Neural progenitor cell (in vitro differentiated cells): ENCODE measurements around the gene OAS3. TPM values are rescaled to one million over a fixed set of nuclear protein-coding genes. Genes with fewer than 3 reads are reported as not detected.

ENCODE experiments used
- DNase-seq: peaks from one replicate; pipeline ENCODE4 v3.0.0-alpha.2; 2016; ENCODE audit warnings: low spot score
- H2AFZ ChIP-seq: fragments of 200-600 bp; sonication (generic); replicated peaks from 2 replicates; pipeline ENCODE4 v1.6.1; 2016; ENCODE audit warnings: antibody characterized with exemption
- H3F3A ChIP-seq: fragments of 200-600 bp; sonication (generic); 2 replicates; pipeline ENCODE4 v1.6.1; 2016; ENCODE audit warnings: antibody characterized with exemption, low read depth
- H3K27ac ChIP-seq: fragments of 200-600 bp; sonication (generic); 2 replicates; pipeline ENCODE4 v1.5.1; 2016; ENCODE audit warnings: mild to moderate bottlenecking
- H3K27me3 ChIP-seq: fragments of 200-600 bp; sonication (generic); 2 replicates; pipeline ENCODE4 v1.6.1; 2016; ENCODE audit warnings: mild to moderate bottlenecking, moderate library complexity
- H3K36me3 ChIP-seq: fragments of 200-600 bp; sonication (generic); 2 replicates; pipeline ENCODE4 v1.5.1; 2016
- H3K4me1 ChIP-seq: fragments of 200-600 bp; sonication (generic); 2 replicates; pipeline ENCODE4 v1.6.1; 2016; ENCODE audit warnings: mixed run types
- H3K4me2 ChIP-seq: fragments of 200-600 bp; sonication (generic); 2 replicates; pipeline ENCODE4 v1.6.1; 2016
- H3K4me3 ChIP-seq: fragments of 200-600 bp; sonication (generic); 2 replicates; pipeline ENCODE4 v1.5.1; 2016
- H3K79me2 ChIP-seq: fragments of 200-600 bp; sonication (generic); 2 replicates; pipeline ENCODE4 v1.6.1; 2016; ENCODE audit warnings: low read depth
- H3K9ac ChIP-seq: fragments of 200-600 bp; sonication (generic); 2 replicates; pipeline ENCODE4 v1.6.1; 2016
- H3K9me3 ChIP-seq: fragments of 200-600 bp; sonication (generic); 2 replicates; pipeline ENCODE4 v1.5.1; 2016; ENCODE audit warnings: low read depth
- H4K20me1 ChIP-seq: fragments of 200-600 bp; sonication (generic); 2 replicates; pipeline ENCODE4 v1.6.1; 2016; ENCODE audit warnings: low read depth
- H3K27ac Mint-ChIP-seq: 3 replicates; pipeline ENCODE4 v1.8.0; 2021; ENCODE audit warnings: mixed read lengths
- H3K27me3 Mint-ChIP-seq: 2 replicates; pipeline ENCODE4 v1.8.0; 2022; ENCODE audit warnings: low read depth, mild to moderate bottlenecking, inconsistent platforms, moderate library complexity, mixed read lengths; ENCODE audit not compliant: insufficient read depth
- H3K36me3 Mint-ChIP-seq: 3 replicates; pipeline ENCODE4 v1.8.0; 2021; ENCODE audit warnings: mixed read lengths
- H3K4me1 Mint-ChIP-seq: 3 replicates; pipeline ENCODE4 v1.8.0; 2021; ENCODE audit warnings: mixed read lengths
- H3K4me3 Mint-ChIP-seq: 3 replicates; pipeline ENCODE4 v1.8.0; 2021; ENCODE audit warnings: mild to moderate bottlenecking, moderate library complexity, mixed read lengths
- H3K9me3 Mint-ChIP-seq: 3 replicates; pipeline ENCODE4 v1.8.0; 2020; ENCODE audit warnings: mixed read lengths
- EZH2 ChIP-seq: fragments of 200-600 bp; sonication (generic); IDR thresholded peaks from 2 replicates; pipeline ENCODE4 v1.6.1; 2017; ENCODE audit warnings: antibody characterized with exemption, mild to moderate bottlenecking, moderate library complexity
- EZH2phosphoT487 ChIP-seq: fragments of 200-600 bp; sonication (generic); IDR thresholded peaks from 2 replicates; pipeline ENCODE4 v1.6.1; 2017; ENCODE audit warnings: antibody characterized with exemption
- total RNA-seq: library from RNA; depleted of rRNA; stranded (reverse); fragments of >200 nt; gene quantifications from 2 replicates; pipeline ENCODE4 v1.2.3, GENCODE V29; 2015; ENCODE audit warnings: low replicate concordance
- TF ChIP-seq, protein P1 (sequence below): fragments of 200-600 bp; sonication (generic); IDR thresholded peaks from 2 replicates; pipeline ENCODE4 v1.5.1; 2017; ENCODE audit warnings: antibody characterized with exemption, mild to moderate bottlenecking

OAS3 gene
- total RNA-seq, 1 donor from 2014 or later: not detected

- DNase-seq: no peak
- Histone ChIP-seq H2AFZ (no peak overlapping the region), H3F3A (no peaks in the 10 kb centered on the region), H3K9me3 (no peaks in the 10 kb centered on the region), H3K4me1 (no peaks in the 10 kb centered on the region), H3K27ac (no peak overlapping the region), H3K27me3 (no peaks in the 10 kb centered on the region), H3K9ac (no peak overlapping the region), H3K4me3 (no peak overlapping the region), H4K20me1 (no peaks in the 10 kb centered on the region), H3K4me2 (no peak overlapping the region), H3K36me3 (no peaks in the 10 kb centered on the region), H3K79me2 (no peaks in the 10 kb centered on the region)
- Mint-ChIP-seq H3K36me3 (no peaks in the 10 kb centered on the region), H3K9me3 (peaks cover 6% of the 10 kb centered on the region), H3K27me3 (no peaks in the 10 kb centered on the region), H3K27ac (no peak overlapping the region), H3K4me3 (no peak overlapping the region), H3K4me1 (no peaks in the 10 kb centered on the region)
- TF ChIP-seq EZH2phosphoT487 (no peak), EZH2 (no peak)
- TF ChIP-seq, protein P1, sequence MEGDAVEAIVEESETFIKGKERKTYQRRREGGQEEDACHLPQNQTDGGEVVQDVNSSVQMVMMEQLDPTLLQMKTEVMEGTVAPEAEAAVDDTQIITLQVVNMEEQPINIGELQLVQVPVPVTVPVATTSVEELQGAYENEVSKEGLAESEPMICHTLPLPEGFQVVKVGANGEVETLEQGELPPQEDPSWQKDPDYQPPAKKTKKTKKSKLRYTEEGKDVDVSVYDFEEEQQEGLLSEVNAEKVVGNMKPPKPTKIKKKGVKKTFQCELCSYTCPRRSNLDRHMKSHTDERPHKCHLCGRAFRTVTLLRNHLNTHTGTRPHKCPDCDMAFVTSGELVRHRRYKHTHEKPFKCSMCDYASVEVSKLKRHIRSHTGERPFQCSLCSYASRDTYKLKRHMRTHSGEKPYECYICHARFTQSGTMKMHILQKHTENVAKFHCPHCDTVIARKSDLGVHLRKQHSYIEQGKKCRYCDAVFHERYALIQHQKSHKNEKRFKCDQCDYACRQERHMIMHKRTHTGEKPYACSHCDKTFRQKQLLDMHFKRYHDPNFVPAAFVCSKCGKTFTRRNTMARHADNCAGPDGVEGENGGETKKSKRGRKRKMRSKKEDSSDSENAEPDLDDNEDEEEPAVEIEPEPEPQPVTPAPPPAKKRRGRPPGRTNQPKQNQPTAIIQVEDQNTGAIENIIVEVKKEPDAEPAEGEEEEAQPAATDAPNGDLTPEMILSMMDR: no peak
Measured at GRCh38 chr12:112985642-112986290, 47.5 kb downstream of the OAS3 start.

GRCh38 chr12:112986291-112986800, 48.1 kb downstream of the OAS3 start:
- H3K4me1 ChIP-seq: no peaks in the 10 kb centered on the region
- TF ChIP-seq, protein P1: no peak
- TF ChIP-seq EZH2phosphoT487: no peak
- no peak for TF ChIP-seq EZH2
- Mint-ChIP-seq H3K9me3 (peaks cover 6% of the 10 kb centered on the region), H3K4me3 (no peak overlapping the region), H3K27me3 (no peaks in the 10 kb centered on the region), H3K36me3 (no peaks in the 10 kb centered on the region), H3K4me1 (no peaks in the 10 kb centered on the region), H3K27ac (no peak overlapping the region)
- no peaks in the 10 kb centered on the region for H4K20me1 ChIP-seq
- no peaks in the 10 kb centered on the region for H3F3A ChIP-seq
- no peaks in the 10 kb centered on the region for H3K36me3 ChIP-seq
- no peak overlapping the region for H3K4me2 ChIP-seq
- H2AFZ ChIP-seq: no peak overlapping the region
- H3K27me3 ChIP-seq: no peaks in the 10 kb centered on the region
- no peak for DNase-seq
- H3K9ac ChIP-seq: no peak overlapping the region
- no peak overlapping the region for H3K4me3 ChIP-seq
- no peaks in the 10 kb centered on the region for H3K9me3 ChIP-seq
- no peaks in the 10 kb centered on the region for H3K79me2 ChIP-seq
- no peak overlapping the region for H3K27ac ChIP-seq

GRCh38 chr12:112987561-112987960, 49.3 kb downstream of the OAS3 start:
- Mint-ChIP-seq H3K4me1 (no peaks in the 10 kb centered on the region), H3K36me3 (no peaks in the 10 kb centered on the region), H3K27me3 (no peaks in the 10 kb centered on the region), H3K27ac (no peak overlapping the region), H3K9me3 (peaks cover 3% of the 10 kb centered on the region), H3K4me3 (no peak overlapping the region)
- Histone ChIP-seq H3K36me3 (no peaks in the 10 kb centered on the region), H3K4me2 (no peak overlapping the region), H3K4me1 (no peaks in the 10 kb centered on the region), H3K27me3 (no peaks in the 10 kb centered on the region), H2AFZ (no peak overlapping the region), H3K4me3 (no peak overlapping the region), H4K20me1 (no peaks in the 10 kb centered on the region), H3K9ac (no peak overlapping the region), H3K79me2 (no peaks in the 10 kb centered on the region), H3K27ac (no peak overlapping the region), H3K9me3 (no peaks in the 10 kb centered on the region), H3F3A (no peaks in the 10 kb centered on the region)
- no peak for TF ChIP-seq EZH2phosphoT487
- TF ChIP-seq, protein P1: no peak
- no peak for TF ChIP-seq EZH2
- DNase-seq: no peak
